ENCODE results near the gene LILRA5. TPM values are rescaled to one million over a fixed set of nuclear protein-coding genes. Genes with fewer than 3 reads are reported as not detected.
"Not testable (repeated sequence)": the region's sequence is repeated elsewhere in the genome, so short reads cannot be mapped to it uniquely, and the experiment has no call there.

The LILRA5 gene
- total RNA-seq = not detected

DNA sequence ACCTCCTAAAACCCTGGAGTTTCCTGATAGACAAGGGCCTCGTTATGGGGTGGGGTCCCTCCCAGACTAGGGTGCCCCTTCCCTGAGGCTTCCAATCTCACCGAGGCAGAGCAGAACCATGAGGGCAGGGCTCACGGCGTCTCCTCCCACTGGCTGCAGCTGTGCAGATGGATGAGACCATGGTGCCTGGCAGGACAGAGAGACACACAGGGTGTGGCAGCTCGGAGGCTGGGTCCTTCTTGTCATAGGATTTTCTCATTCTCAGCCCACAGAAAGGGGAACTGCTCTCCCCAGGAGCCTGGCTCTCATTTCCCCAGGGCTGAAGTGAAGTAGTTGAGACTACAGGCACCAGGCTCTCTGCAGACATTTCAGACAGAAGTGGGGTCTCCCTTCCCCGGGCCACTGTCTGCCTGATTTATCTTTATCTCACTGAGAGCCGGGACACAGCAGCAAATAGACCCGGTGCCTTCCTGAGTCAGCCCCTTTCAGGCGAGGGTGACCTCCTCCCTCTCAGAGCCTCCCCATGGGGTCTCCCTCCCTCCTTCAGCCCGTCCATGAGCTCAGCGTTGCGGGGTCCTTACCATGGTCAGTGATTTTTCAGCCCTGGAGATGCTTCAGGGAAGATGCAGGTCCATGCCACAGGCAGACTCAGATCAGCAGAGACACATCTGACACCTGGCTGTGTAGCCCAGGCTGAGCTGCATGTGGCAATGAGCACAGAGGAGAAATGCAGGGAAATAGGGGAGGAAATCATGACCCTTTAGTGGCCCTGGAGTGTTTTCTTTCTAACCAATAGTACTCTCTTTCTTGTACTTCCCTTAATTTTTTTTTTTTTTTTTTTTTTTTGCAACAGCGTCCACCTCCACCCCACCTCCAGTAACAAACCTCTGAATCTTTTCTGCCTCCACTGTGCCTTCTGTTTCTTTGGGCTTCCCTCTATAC, at the start of gene LILRA5:
Gene LILRA5, minus strand, starts transcription at position 731 of the 942 bp plus-strand sequence. Its CDS starts 147 bp downstream, at position 584.
- DNase-seq (ENCODE audit: low spot score in 2 of 2) (no peak), ATAC-seq (no peak)
- no peaks in the 10 kb centered on the region for H3K9me3 Mint-ChIP-seq
- H3K36me3 Mint-ChIP-seq = no peaks in the 10 kb centered on the region
- H3K27ac Mint-ChIP-seq = no peak within 1 kb of the TSS

DNA sequence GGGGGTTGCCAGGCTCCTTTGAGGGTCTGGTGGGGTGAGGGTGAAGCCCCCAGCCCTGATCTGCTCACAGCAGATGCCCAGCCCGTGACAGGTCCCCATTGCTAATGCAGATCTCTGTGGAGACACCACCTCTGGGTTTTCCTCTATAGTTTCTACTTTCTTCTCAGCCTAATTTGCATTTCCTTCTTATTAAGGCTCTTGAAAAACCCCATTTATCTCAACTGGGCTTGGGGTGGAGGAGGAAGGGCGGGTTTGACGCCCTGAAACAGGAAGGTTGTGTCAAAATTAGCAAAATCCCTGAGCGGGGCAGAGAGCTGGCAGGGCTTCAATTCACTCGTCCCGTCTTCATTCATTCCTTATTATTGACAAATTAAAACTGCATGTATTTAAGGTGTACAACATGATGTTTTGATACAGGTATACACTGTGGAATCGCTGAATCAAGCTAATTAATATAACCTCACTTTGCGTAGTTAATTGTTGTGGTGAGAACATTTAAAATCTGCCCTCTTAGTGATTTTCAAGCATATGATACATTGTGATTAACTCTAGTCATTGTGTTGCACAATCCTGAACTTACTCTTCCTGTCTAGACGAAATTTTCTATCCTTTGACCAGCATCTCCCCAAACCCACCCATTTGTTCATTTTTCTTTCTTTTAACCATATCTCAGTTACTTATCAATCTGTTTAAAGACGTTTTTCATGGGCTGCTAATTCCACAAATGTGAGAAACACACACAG, 48.9 kb upstream of the LILRA5 start:
- H3K9me3 Mint-ChIP-seq; DNase-seq (ENCODE audit: low spot score in 2 of 2): not testable (repeated sequence)
- peak overlapping the region in 1 of 2 donors; percentile 93 for H3K27ac Mint-ChIP-seq
- peak; percentile 24 to 40 for ATAC-seq
- H3K36me3 Mint-ChIP-seq = peaks cover 0 to 10% of the 10 kb centered on the region in 2 donors

DNA sequence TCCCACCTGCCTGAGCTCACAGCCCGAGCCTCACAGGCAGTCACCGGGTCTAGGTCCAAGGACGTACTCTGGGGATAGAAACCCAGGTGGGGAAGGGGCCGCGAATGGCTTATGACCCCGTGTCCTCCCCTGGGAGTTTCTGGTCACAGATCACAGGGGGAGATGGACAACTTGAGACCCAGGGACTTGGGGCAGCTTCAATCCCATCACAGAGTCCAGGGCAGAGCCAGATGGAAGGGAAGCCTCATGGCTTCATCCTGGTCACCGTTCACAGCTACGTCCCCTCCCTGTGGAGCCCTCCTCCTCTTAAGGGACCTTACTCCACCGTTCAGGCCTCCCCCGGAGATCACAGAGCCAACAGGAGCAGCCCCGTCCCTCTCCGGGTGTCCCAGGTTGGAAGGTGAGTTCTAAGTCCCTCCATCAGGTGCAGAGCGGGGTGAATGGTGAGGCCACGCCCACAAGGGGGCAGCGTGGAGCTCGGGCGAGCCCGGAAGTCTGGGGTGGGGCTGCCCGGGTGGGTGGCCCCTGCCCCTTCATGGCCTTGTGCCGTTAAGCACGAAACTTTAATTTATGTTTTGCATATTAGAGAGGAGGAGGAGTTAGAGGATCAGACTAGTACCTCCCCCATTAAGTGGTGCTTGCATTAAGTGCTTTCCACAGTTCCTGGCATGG, 46.3 kb upstream of the LILRA5 start:
- peak; percentile 68 to 76 for DNase-seq (ENCODE audit: low spot score in 2 of 2)
- H3K9me3 Mint-ChIP-seq, H3K27ac Mint-ChIP-seq: not testable (repeated sequence)
- ATAC-seq = peak; percentile 75 to 93
- peaks cover 0 to 10% of the 10 kb centered on the region in 2 donors for H3K36me3 Mint-ChIP-seq

DNA sequence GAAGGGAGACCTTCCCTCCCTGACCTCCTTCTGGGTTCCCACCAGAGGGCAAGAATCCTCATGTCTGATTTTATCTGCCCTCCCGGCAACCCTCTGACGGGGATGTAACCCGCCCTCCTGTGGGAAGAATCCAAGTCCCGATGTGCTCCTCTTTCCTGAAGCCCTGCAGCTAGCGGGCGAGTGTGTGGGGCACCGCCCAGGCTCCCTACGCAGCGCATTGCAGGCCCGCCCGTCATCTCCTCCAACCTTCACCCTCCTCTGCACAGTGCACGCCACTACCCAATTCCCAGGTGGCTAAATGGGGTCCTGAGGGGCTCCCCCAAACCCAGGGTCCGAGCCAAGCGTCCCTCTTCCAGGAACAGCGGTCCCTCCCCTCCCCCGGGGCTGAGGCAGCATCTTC, 44.4 kb upstream of the LILRA5 start:
- DNase-seq (ENCODE audit: low spot score in 2 of 2) (no peak), ATAC-seq (no peak)
- no peaks in the 10 kb centered on the region for H3K9me3 Mint-ChIP-seq
- no peaks in the 10 kb centered on the region for H3K36me3 Mint-ChIP-seq
- H3K27ac Mint-ChIP-seq = no peak overlapping the region

DNA sequence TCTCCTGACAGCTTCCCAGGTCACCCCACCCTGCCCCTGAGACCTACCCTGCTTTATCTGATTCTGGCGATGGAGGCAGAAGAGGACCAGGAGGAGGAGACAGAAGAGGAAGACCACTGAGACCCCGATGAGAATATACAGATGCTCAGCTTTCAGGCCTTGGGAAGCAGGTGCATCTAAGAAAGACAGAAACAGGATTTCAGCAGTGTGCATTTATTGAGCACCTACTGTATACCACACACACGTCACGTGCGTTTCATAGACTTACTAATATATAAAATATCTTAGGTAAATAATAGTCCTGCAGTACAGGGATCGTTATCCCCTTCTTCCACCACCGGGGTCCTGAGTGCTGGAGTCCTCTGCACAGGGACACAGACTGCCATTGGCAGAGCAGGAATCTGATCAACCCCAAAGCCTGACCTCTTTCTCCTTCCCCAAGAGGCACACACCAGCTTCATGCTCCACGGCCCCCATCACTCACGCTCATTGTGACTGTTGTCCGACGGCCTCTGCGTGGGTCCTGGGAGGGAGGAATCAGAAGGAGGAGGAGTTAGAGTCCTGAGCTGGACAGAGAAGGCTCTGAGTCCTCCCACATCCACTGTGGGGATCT, 43.6 kb upstream of the LILRA5 start:
- no peaks in the 10 kb centered on the region for H3K9me3 Mint-ChIP-seq
- ATAC-seq (no peak), DNase-seq (ENCODE audit: low spot score in 2 of 2) (no peak)
- no peaks in the 10 kb centered on the region for H3K36me3 Mint-ChIP-seq
- H3K27ac Mint-ChIP-seq = no peak overlapping the region

DNA sequence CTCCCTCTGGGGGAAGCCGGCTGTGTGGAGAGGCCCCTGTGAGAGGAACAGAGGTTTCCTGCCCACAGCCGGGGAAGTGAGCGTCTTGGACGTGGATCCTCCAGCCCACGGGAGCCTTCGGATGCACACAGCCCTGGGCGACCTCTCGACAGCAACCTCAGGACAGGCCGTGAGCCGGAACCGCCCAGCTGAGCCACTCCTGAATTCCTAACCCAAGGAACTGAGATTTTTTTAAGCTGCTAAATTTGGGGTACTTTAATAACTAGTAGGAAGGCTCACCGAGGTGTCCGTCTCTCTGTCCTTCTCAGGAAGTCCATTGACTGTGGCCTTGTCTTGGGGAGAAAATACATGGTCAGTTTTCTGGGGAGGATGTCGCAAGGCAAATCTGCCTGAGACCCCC, 42.7 kb upstream of the LILRA5 start:
- no peaks in the 10 kb centered on the region for H3K9me3 Mint-ChIP-seq
- no peak overlapping the region for H3K27ac Mint-ChIP-seq
- no peaks in the 10 kb centered on the region for H3K36me3 Mint-ChIP-seq
- ATAC-seq (no peak), DNase-seq (ENCODE audit: low spot score in 2 of 2) (no peak)

DNA sequence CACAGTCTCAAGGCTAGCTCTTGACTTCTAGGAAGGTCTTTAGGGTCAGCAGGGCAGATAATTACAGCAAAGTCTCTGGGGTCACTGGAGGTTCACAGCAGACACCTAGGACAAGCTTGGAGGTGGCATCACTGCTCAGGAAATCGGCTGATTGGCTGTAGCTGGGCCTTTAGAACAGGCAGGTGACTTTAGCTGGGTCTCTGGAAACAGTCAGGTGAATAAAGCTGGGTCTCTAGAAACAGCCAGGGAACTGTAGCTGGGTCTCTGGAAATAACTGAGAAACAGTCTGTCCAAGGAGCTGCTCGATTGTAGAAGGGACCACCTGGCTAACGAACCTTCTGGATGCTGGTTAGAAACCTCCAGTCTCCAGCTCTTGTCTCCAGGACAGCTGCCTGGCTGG, 41.8 kb upstream of the LILRA5 start:
- DNase-seq (ENCODE audit: low spot score in 2 of 2) (no peak), ATAC-seq (no peak)
- no peaks in the 10 kb centered on the region for H3K36me3 Mint-ChIP-seq
- H3K9me3 Mint-ChIP-seq = no peaks in the 10 kb centered on the region
- H3K27ac Mint-ChIP-seq = no peak overlapping the region

DNA sequence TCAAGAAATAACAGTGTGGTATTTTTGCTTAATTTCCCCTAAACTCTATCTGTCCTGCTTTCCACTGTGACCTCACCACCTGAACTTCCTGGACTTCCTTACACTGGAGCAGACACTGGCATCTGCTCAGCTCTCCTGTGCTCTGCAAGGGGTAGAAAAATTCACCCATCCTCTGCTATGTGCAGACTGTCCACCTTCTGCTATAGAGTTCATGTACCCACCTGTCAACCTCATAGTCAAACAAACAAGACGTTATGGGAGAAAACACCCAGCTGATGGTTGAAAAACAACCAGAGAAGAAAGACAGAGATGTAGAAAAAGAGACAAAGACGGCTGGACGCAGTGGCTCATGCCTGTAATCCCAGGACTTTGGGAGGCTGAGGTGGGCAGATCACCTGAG, 39.6 kb upstream of the LILRA5 start:
- Mint-ChIP-seq H3K36me3 (no peaks in the 10 kb centered on the region), H3K27ac (no peak overlapping the region), H3K9me3 (no peaks in the 10 kb centered on the region)
- DNase-seq (ENCODE audit: low spot score in 2 of 2) = no peak
- ATAC-seq = no peak

DNA sequence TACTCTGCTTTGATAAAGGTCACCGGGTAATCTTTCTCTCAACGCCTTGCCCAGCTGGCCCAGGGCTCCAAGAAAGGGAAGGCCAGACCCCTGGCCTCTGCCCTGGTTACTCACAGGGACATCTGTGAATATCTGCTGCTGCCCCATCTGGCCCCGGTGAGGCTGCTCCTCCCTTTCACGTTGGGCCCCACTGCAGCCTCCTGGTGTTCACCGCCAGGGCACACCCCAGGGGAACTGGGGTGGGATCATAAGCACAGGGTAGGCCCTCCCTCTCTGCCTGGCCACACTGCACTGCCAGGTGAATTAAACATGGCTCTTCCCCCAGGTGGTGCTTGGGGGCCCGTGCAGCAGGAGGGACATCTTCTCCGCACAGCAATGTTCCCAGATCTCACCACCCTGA, 39.1 kb upstream of the LILRA5 start:
- DNase-seq (ENCODE audit: low spot score in 2 of 2) (no peak), ATAC-seq (no peak)
- peak overlapping the region in 1 of 2 donors; percentile 56 for H3K27ac Mint-ChIP-seq
- no peaks in the 10 kb centered on the region for H3K9me3 Mint-ChIP-seq
- no peaks in the 10 kb centered on the region for H3K36me3 Mint-ChIP-seq

DNA sequence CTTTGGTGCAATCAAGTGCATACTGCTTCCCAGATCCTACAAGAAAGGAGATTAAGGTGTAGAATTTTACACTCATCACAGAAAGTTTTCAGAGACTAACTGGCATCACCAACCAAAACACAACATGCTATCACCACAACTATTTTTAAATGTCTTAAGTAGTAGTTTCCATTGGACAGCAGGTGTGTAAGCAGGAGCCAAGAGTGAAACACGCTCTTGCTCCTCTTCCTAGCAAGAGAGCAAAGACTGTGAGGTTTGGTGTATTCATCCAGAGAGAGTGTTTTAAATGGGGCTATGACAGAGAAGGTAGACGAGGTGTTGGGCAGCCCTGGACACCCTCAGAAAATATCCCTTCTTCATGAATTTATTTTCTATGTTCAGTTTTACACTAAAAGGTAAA, 38.5 kb upstream of the LILRA5 start:
- ATAC-seq = no peak
- H3K36me3 Mint-ChIP-seq = no peaks in the 10 kb centered on the region
- no peaks in the 10 kb centered on the region for H3K9me3 Mint-ChIP-seq
- DNase-seq (ENCODE audit: low spot score in 2 of 2) = no peak
- no peak overlapping the region for H3K27ac Mint-ChIP-seq

DNA sequence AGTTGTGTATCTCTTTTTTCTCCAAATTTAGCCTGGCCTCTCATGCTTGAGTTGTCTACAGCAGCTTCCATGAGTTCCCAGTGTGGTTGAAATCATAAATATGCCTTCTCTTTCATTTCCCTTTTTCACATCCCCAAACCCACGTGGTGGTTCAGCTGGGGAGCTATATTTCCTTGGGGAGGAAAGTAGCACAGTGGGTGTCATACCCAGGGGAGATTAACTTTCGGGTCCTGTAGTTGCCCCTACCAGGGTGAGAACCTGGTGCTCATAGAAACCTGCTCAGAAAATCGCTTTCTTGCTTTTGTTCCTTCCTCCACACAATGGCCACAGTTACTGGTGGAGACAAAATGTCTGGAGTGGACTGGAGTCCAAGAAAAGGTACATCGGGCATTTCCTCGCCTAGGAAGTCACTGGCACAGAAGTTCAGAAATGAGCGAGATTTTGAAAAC, 33.0 kb upstream of the LILRA5 start:
- DNase-seq (ENCODE audit: low spot score in 2 of 2) (no peak), ATAC-seq (no peak)
- no peaks in the 10 kb centered on the region for H3K9me3 Mint-ChIP-seq
- H3K27ac Mint-ChIP-seq = no peak overlapping the region
- no peaks in the 10 kb centered on the region for H3K36me3 Mint-ChIP-seq

DNA sequence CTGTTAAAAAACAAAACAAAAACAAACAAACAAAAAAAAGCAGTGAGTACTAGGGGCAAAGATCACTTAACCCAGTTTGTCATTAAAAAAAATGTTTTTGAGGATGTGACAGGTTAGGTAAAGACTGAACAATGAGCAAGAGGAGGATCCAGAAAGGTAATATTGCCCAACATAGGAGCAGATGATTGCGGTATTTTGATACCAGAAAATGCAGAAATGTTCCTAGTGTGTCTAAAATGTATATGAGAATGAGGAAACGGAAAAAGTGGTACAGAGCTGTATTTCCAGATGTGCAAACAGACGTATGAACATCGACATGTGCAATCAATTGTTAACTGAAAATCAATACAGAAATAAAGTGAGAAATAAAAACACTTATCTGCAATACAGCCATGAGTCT, 30.9 kb upstream of the LILRA5 start:
- Mint-ChIP-seq H3K9me3 (no peaks in the 10 kb centered on the region), H3K27ac (no peak overlapping the region), H3K36me3 (no peaks in the 10 kb centered on the region)
- DNase-seq (ENCODE audit: low spot score in 2 of 2) (no peak), ATAC-seq (no peak)

DNA sequence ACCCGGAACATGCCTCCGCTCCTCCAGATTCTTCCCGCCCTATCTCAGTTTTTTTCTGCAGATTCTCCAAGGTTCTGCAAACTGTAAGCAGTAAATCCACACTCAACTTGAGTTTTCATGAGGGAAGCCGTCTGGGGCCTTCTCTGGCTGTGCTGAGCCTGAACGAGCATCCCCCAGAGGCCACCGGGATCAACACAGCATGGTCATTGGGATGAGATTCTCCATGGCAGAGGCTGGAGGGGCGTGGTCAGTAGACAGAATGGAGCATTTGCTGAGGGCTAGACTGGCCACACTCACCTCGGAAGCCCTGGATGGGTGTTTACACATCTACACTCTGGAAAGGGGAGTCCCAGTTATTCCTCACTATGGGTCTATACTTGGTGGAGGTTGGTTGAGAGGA, 28.3 kb upstream of the LILRA5 start:
- no peak for ATAC-seq
- DNase-seq (ENCODE audit: low spot score in 2 of 2) = no peak
- H3K36me3 Mint-ChIP-seq = no peaks in the 10 kb centered on the region
- no peaks in the 10 kb centered on the region for H3K9me3 Mint-ChIP-seq
- H3K27ac Mint-ChIP-seq = no peak overlapping the region

DNA sequence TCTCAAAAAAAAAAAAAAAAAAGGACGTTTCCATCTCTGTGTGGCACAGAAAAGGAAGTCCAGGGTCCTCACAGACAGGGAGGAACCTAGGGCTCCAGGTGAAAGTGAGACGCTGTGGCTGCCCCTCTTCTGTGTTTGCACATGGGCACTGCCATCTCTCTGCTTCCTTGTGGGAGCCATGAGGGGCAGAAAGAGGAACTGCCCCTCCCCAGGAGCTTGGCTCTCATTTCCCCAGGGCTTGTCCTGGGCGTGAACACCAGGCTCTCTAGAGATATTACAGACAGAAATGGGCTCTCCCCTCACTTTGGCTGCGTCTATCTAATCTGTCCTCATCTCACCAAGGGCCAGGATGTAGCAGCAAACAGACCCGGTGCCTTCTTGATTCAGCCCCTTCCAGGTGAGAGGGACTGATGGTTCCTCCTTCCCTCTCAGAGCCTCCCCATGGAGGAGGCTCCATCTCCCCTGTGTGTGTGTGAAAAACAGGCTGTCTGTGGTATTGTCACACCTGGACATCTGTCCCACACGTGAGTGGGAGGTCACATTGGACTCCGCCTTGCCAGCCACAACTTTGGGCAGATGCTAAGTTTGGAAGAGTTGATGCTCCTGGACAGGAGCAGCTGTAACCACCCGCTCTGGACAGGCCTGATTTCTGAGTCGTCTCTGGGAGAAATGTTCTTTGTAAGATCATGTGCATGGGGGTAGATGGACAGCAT, 26.8 kb upstream of the LILRA5 start:
- no peak for DNase-seq (ENCODE audit: low spot score in 2 of 2)
- H3K9me3 Mint-ChIP-seq = no peaks in the 10 kb centered on the region
- no peak for ATAC-seq
- no peaks in the 10 kb centered on the region for H3K36me3 Mint-ChIP-seq
- peak overlapping the region in 1 of 2 donors; percentile 59 for H3K27ac Mint-ChIP-seq

DNA sequence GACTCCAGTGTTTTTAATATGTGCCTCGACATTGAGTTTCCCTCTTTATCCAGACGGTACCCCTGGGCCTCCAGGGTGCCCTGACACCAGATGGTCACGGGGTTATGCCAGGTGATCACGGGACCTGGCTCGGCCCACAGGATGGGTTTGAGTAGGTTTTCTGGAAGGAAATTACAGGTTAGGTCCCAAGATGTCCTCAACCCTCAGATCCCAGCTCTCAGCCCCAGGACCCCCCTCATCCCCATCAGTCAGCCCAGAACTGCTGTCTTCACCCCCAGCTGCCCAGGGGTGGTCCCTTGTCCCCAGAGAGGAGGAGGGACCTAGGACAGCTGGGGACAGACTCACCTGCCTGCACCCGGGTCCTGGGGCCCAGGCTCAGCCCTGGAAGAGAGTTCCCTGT, 25.6 kb upstream of the LILRA5 start:
- Mint-ChIP-seq H3K9me3 (no peaks in the 10 kb centered on the region), H3K36me3 (no peaks in the 10 kb centered on the region), H3K27ac (no peak overlapping the region)
- no peak for DNase-seq (ENCODE audit: low spot score in 2 of 2)
- no peak for ATAC-seq

DNA sequence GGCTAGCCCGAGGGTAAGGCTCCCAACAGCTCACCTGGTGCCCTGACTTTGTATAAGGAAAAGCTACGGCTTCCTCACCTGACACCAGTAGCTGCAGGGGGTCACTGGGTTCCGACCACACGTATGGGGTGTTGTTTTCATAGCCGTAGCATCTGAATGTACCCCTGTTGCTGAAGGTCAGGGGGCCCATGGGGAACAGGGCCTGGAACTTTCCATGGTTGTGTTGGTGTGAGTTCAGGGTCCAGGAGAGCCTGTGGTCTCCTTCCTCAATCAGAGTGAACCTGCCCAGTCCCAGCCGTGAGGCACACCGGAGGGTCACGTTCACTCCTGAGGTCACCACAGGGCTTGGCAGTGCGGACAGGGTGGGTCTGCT, 24.9 kb upstream of the LILRA5 start:
- Mint-ChIP-seq H3K9me3 (no peaks in the 10 kb centered on the region), H3K27ac (no peak overlapping the region), H3K36me3 (no peaks in the 10 kb centered on the region)
- DNase-seq (ENCODE audit: low spot score in 2 of 2) (no peak), ATAC-seq (no peak)
